ENCODE measurements around the gene KRT76.

DNA sequence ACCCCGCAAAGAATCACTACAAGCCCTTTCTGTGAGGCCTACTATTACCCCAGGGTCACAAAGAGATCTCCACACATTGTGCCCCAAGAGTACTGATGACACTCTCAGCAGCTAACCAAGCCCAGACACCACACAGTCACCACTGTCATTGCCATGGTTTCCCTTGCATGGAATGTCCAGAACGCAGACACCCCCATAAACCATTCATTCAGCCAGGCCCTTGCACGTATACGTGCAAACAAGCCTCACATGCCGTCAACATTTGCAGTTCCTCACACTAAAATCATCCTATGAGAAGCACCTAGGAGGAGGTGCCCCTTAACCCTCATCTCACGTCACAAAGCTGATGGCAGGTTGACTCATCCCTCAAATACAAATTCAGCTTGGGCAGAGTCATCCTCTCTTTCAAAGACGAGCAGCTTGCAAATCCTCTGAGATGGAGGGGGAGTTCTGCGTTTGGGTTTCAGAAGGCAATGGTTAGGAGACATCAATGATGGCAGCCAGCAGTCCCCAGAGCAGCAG, 56.7 kb downstream of the KRT76 start:
- TF ChIP-seq CTCF (IDR thresholded peaks at IDR 0.05 in 8 of 11, conservative IDR thresholded peaks at IDR 0.05 in 3 of 11), result no peak
- no peak for TF ChIP-seq POLR2A (IDR thresholded peaks at IDR 0.05)

Measured in spleen (tissue), 7 donors.